Liver (tissue), 9 donors: ENCODE results near the gene DLGAP4. TPM values are rescaled to one million over a fixed set of nuclear protein-coding genes. Genes with fewer than 3 reads are reported as not detected.

ENCODE experiments used
- DNase-seq: peaks from one replicate; pipeline ENCODE4 v3.0.0-alpha.2; 2017; ENCODE audit warnings: low spot score
- H3K27ac ChIP-seq, 2 donors: one replicate each; pipeline ENCODE4 v1.7.0; 2013; ENCODE audit warnings: inconsistent platforms in 2 of 2, low read length in 2 of 2, control low read depth in 1 of 2, low read depth in 1 of 2, mild to moderate bottlenecking in 1 of 2
- H3K27me3 ChIP-seq, 4 donors: one replicate each; pipeline versions ENCODE4 v1.6.1 to v1.7.0; 2013; ENCODE audit warnings: low read length in 3 of 4, inconsistent platforms in 1 of 4, mild to moderate bottlenecking in 1 of 4, moderate library complexity in 1 of 4; ENCODE audit not compliant: control insufficient read depth in 4 of 4, insufficient read depth in 4 of 4
- H3K36me3 ChIP-seq, 4 donors: one replicate each; pipeline versions ENCODE4 v1.6.1 to v1.7.0; 2013; ENCODE audit warnings: low read length in 3 of 4, mild to moderate bottlenecking in 3 of 4, low read depth in 1 of 4, moderate library complexity in 1 of 4; ENCODE audit not compliant: control insufficient read depth in 4 of 4, insufficient read depth in 3 of 4
- H3K4me1 ChIP-seq, 4 donors: one replicate each; pipeline versions ENCODE4 v1.6.1 to v1.7.0; 2013; ENCODE audit warnings: low read length in 3 of 4, mild to moderate bottlenecking in 3 of 4, moderate library complexity in 1 of 4; ENCODE audit not compliant: control insufficient read depth in 4 of 4, insufficient read depth in 4 of 4
- H3K4me3 ChIP-seq, 3 donors: one replicate each; pipeline versions ENCODE4 v1.6.1 to v1.7.0; 2013; ENCODE audit warnings: low read length in 3 of 3, control low read depth in 1 of 3, low read depth in 1 of 3, mild to moderate bottlenecking in 1 of 3
- H3K9ac ChIP-seq, 2 donors: one replicate each; pipeline ENCODE4 v1.7.0; 2013; ENCODE audit warnings: low read length in 2 of 2, mild to moderate bottlenecking in 2 of 2, moderate library complexity in 2 of 2, control low read depth in 1 of 2, low read depth in 1 of 2
- H3K9me3 ChIP-seq, 4 donors: one replicate each; pipeline versions ENCODE4 v1.6.1 to v1.7.0; 2013; ENCODE audit warnings: low read length in 3 of 4; ENCODE audit not compliant: control insufficient read depth in 4 of 4
- ATF3 ChIP-seq: IDR thresholded peaks from 2 replicates; pipeline ENCODE4 v1.6.1; 2016; ENCODE audit warnings: antibody characterized with exemption
- CTCF ChIP-seq: fragments of 150-350 bp; IDR thresholded peaks from 2 replicates; pipeline ENCODE4 v1.5.1; 2017; ENCODE audit warnings: improper control_type of control experiment, low read depth, low read length; ENCODE audit not compliant: missing input control
- FOXA2 ChIP-seq: IDR thresholded peaks from 2 replicates; pipeline ENCODE4 v1.6.1; 2016; ENCODE audit warnings: antibody characterized with exemption
- GABPA ChIP-seq, 2 donors: IDR thresholded peaks in 1 of 2; conservative IDR thresholded peaks in 1 of 2; 2 replicates each; pipeline ENCODE4 v1.6.1; 2016; ENCODE audit warnings: antibody characterized with exemption in 2 of 2, mild to moderate bottlenecking in 1 of 2, moderate library complexity in 1 of 2
- HNF4A ChIP-seq, 2 donors: conservative IDR thresholded peaks; 2 replicates each; pipeline ENCODE4 v1.6.1; 2016; ENCODE audit warnings: antibody characterized with exemption in 2 of 2, mild to moderate bottlenecking in 2 of 2
- HNF4G ChIP-seq: IDR thresholded peaks from 2 replicates; pipeline ENCODE4 v1.6.1; 2016; ENCODE audit warnings: antibody characterized with exemption
- JUND ChIP-seq, 2 donors: IDR thresholded peaks; 2 replicates each; pipeline ENCODE4 v1.6.1; 2016; ENCODE audit warnings: antibody characterized with exemption in 2 of 2
- MAX ChIP-seq: IDR thresholded peaks from 2 replicates; pipeline ENCODE4 v1.6.1; 2016; ENCODE audit warnings: antibody characterized with exemption
- NR2F2 ChIP-seq: IDR thresholded peaks from 2 replicates; pipeline ENCODE4 v1.6.1; 2016; ENCODE audit warnings: antibody characterized with exemption
- RAD21 ChIP-seq, 2 donors: IDR thresholded peaks; 2 replicates each; pipeline ENCODE4 v1.6.1; 2016; ENCODE audit warnings: antibody characterized with exemption in 2 of 2, mild to moderate bottlenecking in 2 of 2
- REST ChIP-seq: IDR thresholded peaks from 2 replicates; pipeline ENCODE4 v1.6.1; 2016; ENCODE audit warnings: antibody characterized with exemption, mild to moderate bottlenecking
- SP1 ChIP-seq: IDR thresholded peaks from 2 replicates; pipeline ENCODE4 v1.6.1; 2018; ENCODE audit warnings: antibody characterized with exemption, mild to moderate bottlenecking
- TAF1 ChIP-seq: conservative IDR thresholded peaks from 2 replicates; pipeline ENCODE4 v1.6.1; 2016; ENCODE audit warnings: antibody characterized with exemption, mild to moderate bottlenecking
- YY1 ChIP-seq: IDR thresholded peaks from 2 replicates; pipeline ENCODE4 v1.6.1; 2016; ENCODE audit warnings: antibody characterized with exemption, mild to moderate bottlenecking
- ZBTB33 ChIP-seq: IDR thresholded peaks from 2 replicates; pipeline ENCODE4 v1.6.1; 2016; ENCODE audit warnings: antibody characterized with exemption
- WGBS: extraction: QIAGEN DNeasy Blood & Tissue Kit; methylation state at CpG from one replicate; pipeline ENCODE4 v1.1.7; 2013; 5-methylcytosine and 5-hydroxymethylcytosine counted together
- polyA plus RNA-seq, 2 donors: library from polyadenylated mRNA; stranded (reverse) in 1 of 2; unstranded in 1 of 2; fragments of 200-250 nt in 1 of 2; fragments of >200 nt in 1 of 2; fragmentation: Nextera tagmentation in 1 of 2; extraction: Ambion mirVana in 1 of 2; gene quantifications; one replicate each; pipeline versions ENCODE4 v1.2.1 to v1.2.3, GENCODE V29; 2013 to 2015
- total RNA-seq, 2 donors: library from RNA; depleted of rRNA; stranded (reverse); fragments of >200 nt; gene quantifications; one replicate each; pipeline ENCODE4 v1.2.3, GENCODE V29; 2014
- donor health status: healthy.
- donor health status: healthy.
- donor health status: healthy.
- donor health status: healthy.
- donor health status: healthy.

The DLGAP4 gene
- total and polyA plus RNA-seq, 4 donors = 2.9 to 18.7 (median 11.2) TPM

GRCh38 chr20:36466089-36466488 is 159.9 kb downstream of the DLGAP4 start:
- Histone ChIP-seq H3K27ac (peak overlapping the region in 1 of 2 donors; percentile 61), H3K27me3 (no peaks in the 10 kb centered on the region), H3K4me3 (no peak overlapping the region), H3K9ac (no peak overlapping the region), H3K4me1 (peaks cover 25 to 72% (median 56%) of the 10 kb centered on the region in 4 donors), H3K36me3 (no peaks in the 10 kb centered on the region), H3K9me3 (no peaks in the 10 kb centered on the region)
- no peak for DNase-seq
- WGBS = 71% methylated on average over 3 of the region's 3 CpGs
- TF ChIP-seq CTCF (no peak), TAF1 (no peak), JUND (IDR thresholded peaks at IDR 0.05) (no peak), FOXA2 (no peak), SP1 (no peak), NR2F2 (no peak), GABPA (IDR thresholded peaks at IDR 0.05 in 1 of 2, conservative IDR thresholded peaks at IDR 0.05 in 1 of 2) (no peak)

GRCh38 chr20:36467076-36467999 is 161.2 kb downstream of the DLGAP4 start:
- TF ChIP-seq SP1 (no peak), YY1 (no peak), NR2F2 (no peak), HNF4A (conservative IDR thresholded peaks at IDR 0.05) (no peak), HNF4G (no peak), GABPA (IDR thresholded peaks at IDR 0.05 in 1 of 2, conservative IDR thresholded peaks at IDR 0.05 in 1 of 2) (no peak), MAX (no peak), RAD21 (IDR thresholded peaks at IDR 0.05) (no peak)
- Histone ChIP-seq H3K9ac (no peak overlapping the region), H3K9me3 (no peaks in the 10 kb centered on the region), H3K27me3 (no peaks in the 10 kb centered on the region), H3K4me1 (peaks cover 25 to 74% (median 54%) of the 10 kb centered on the region in 4 donors), H3K4me3 (no peak overlapping the region), H3K27ac (peak overlapping the region; percentile 39 to 61), H3K36me3 (no peaks in the 10 kb centered on the region)
- no peak for DNase-seq
- WGBS = 47% methylated on average over 8 of the region's 8 CpGs

- Histone ChIP-seq H3K36me3 (no peaks in the 10 kb centered on the region), H3K4me3 (no peak overlapping the region), H3K4me1 (peaks cover 25 to 65% (median 51%) of the 10 kb centered on the region in 4 donors), H3K27ac (peak overlapping the region; percentile 52 to 61), H3K27me3 (no peaks in the 10 kb centered on the region), H3K9me3 (no peaks in the 10 kb centered on the region), H3K9ac (no peak overlapping the region)
- no peak for DNase-seq
- 52% methylated on average over 10 of the region's 10 CpGs for WGBS
- peak; percentile 91 for TF ChIP-seq SP1
- no peak for TF ChIP-seq TAF1
- no peak for TF ChIP-seq ZBTB33
- TF ChIP-seq NR2F2 = no peak
- peak; percentile 59 for TF ChIP-seq REST
- TF ChIP-seq ATF3 = no peak
These were observed 162.2 kb downstream of the DLGAP4 start for GRCh38 chr20:36468149-36469000.
